NCI-H146 treated with DMSO at 0.1 percent for 48 hours (cell line): ENCODE data around the gene PHLPP2.
A peak's percentile ranks its signal among the peaks of the same experiment; 100 is the strongest.
"Not testable (repeated sequence)": the region's sequence is repeated elsewhere in the genome, so short reads cannot be mapped to it uniquely, and the experiment has no call there.

Experiments
- DNase-seq: peaks from one replicate; lab custom pipeline; 2025; ENCODE audit not compliant: unreplicated experiment; lab: John Stamatoyannopoulos, UW

PHLPP2 gene

DNA sequence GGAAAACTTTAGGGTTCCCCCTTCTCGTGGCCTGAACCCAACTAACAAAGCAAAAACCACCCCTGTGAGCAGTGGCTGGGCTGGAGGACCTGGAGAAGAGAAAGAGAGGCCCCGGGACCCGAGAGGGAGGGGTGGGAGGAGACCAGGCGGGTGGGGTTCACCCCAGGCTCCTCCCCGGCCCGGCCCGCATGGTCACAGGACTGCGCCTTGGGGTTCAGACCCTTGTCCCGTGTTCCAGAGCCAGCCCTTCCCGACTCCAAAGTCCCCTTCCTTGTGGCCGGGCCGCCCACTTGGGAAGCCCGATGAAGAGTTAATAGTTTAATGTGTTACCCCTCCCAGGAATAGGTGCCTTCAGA, 97.7 kb downstream of the PHLPP2 start:
- DNase-seq, result no peak

DNA sequence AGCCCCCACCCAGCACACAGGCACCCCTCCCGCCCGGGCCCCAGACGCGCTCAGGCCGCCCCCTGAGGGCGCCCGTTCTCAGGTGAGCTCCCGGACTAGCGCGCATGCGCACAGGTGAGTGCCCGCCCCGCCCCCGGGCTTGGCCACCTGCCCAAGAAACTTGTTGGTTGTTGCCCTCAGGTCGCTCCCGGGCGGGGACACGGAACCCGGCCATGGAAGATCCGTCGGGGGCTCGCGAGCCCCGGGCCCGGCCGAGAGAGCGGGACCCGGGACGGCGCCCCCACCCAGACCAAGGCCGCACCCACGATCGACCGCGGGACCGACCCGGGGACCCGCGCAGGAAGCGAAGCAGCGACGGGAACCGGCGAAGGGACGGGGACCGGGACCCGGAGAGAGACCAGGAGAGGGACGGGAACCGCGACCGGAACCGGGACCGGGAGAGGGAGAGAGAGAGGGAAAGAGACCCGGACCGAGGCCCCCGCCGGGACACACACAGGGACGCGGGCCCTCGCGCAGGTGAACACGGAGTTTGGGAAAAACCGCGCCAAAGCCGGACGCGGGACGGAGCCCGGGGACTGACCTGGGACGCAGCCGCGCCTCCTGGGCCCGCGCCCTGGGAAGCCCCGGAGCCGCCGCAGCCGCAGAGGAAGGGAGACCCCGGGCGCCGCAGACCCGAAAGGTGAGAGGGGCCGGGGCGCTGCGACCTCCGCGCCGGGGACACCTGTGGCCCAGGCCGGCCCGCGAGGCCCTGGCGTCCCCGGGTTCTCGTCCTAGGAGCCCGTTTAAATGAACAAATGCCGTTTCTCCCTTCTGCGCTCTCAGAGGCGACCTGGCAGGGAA, 98.3 kb downstream of the PHLPP2 start, which contains the start of gene MARVELD3:
TSS of gene MARVELD3 (plus strand) at position 167 of the 840 bp plus-strand sequence. CDS start at position 213, 46 bp downstream.
- peak; percentile 45 for DNase-seq

DNA sequence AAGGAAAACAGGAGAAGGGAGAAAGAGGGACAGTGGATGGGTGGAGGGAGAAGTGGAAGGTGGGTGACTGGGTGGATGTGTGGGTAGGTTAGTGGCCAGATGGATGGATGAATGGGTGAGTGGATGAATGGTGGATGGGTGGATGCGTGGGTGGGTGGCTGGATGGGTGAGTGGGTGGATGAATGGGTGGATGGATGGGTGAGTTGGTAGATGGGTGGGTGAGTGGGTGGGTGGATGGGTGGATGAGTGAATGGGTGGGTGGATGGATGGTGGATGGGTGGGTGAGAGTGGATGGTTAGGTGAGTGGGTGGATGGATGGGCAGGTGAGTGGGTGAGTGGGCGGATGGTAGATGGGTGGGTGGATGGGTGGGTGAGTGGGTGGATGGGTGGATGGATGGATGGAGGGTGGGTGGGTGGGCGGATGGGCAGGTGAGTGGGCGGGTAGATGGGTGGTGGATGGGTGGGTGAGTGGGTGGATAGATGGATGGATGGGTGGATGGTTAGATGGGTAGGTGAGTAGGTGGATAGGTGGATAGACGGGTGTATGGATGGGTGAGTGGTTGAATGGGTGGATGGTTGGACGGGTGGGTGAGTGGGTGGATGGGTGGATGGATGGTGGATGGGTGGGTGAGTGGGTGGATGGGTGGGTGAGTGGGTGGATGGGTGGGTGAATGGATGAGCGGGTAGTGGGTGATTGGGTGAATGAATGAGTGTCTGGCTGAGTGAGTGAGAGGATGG, 99.2 kb downstream of the PHLPP2 start:
- no peak for DNase-seq

DNA sequence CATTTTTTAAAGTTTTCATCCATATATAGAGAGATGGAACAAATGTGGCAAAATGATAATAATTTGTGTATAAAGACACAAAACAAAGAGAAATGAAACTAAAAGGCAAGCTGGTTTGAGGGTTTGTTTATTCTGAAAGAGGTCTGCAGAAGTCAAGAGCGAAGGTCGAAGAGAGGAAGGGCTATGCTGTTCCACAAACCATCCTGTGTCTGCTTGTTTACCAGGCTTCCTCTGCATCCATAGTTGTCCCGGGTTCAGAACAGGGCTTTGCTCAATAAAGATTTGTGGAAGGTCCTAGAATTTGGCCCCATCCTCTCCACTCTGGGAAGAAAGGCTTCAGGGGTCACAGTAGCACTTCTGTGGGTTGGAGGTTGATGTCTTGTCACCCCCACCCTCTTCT, 100.9 kb downstream of the PHLPP2 start:
- DNase-seq, result no peak

DNA sequence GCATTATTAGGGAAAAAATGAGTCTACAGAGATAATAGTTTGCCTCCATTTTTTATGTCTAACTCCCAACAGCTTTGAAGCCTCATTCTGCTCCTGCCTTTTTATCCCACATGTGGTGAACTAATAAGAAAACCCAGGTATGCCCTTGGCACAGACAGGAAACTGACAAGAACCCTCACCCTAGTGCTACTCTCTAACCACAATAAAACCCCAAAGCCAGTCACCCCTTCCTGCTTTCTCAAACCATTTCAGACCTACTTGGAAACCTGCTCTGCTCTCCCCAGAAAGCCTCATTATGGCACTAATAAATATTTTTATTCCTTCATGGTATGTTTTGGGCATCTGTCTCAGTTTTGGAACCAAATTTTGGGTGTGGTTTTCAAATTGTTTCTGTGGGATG, 102.4 kb downstream of the PHLPP2 start:
- no peak for DNase-seq

DNA sequence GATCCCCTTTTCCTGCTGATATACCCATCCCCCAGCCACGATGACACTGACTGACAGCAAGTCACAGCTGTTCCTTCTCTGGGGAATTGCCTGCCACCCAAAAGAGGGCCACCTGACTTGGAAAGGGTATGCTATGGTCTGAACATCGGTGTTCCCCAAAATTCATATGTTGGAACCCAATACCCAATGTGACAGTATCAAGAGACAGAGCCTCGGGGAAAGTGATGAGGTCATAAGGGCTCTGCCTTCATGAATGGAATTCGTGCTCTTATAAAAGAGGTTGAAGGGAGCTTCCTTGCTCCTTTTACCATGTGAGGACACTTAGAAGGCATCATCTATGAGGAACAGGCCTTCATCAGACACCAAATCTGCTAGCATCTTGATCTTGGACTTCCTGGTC, 106.1 kb downstream of the PHLPP2 start:
- no peak for DNase-seq

DNA sequence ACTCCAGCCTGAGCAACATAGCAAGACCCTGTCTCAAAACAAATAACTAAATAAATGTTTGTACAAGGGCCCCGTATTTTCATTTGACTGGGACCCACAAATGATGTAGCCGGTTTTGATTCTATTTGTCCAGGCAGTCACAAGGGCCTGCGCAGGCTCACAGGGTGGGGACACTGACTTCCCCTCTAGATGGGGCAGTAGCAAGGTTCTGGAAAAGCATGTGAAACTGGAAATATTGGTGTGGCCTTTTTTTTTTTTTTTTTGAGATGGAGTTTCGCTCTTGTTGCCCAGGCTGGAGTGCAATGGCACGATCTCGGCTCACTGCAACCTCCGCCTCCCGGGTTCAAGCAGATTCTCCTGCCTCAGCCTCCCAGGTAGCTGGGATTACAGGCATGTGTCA, 109.5 kb downstream of the PHLPP2 start:
- not testable (repeated sequence) for DNase-seq

DNA sequence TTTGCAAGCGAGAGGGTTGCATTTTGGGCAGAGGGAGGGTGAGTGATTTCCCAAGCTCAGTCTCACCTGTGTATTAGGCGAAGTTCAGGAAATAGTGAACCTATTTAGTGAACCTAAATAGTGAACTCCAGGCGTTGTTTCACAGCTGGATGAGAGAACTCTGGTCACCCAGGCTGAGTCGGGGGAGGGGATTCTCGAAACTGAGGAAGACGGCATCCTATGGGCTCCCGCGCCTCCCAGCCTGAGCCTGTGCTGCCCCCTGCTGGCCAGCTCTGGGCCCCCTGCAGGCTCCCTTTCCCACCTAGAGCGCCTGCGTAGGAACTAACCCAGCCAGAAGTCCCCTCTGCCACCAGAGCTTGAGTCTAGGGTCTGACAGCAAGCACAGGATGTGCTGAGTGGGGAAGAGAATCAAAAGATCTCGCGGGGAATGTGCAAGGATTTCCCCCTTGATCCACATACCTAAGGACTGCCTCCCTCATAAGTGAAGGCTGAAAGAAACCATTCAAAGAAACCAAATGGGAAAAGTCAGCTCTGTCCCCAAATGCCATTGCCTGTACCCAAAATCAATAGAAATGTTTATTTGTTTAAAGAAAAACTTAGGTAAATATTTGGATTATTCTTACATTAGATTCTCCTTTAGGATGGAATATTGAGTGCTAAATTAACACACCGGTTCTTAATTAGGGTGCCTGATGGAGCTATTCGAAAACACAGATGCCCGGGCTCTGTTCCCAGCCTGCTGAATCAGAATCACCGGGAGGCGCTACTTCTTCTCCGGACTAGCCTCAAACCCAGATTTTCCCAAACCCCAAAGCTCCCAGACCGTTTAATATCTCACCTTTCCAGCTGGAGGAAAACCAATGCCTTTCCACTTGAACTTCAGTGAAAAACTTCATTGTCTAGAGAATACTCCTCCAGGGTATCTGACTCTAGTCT, 113.3 kb downstream of the PHLPP2 start:
- no peak for DNase-seq

DNA sequence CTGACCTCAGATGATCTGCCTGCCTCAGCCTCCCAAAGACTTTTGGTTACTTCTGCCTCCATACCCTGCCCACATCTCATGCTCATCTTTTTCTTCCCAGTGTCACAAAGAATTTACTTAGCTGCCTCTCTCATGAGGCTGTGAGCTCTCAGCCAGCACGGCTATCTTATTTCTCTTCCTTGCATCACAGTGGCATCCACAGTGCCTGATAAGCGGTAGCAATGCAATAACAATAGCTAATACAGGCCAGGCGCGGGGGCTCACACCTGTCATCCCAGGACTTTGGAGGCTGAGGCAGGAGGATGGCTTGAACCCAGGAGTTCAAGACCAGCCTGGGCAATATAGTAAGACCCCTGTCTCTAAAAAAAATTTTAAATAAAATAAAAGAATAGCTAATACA, 114.1 kb downstream of the PHLPP2 start:
- no peak for DNase-seq

DNA sequence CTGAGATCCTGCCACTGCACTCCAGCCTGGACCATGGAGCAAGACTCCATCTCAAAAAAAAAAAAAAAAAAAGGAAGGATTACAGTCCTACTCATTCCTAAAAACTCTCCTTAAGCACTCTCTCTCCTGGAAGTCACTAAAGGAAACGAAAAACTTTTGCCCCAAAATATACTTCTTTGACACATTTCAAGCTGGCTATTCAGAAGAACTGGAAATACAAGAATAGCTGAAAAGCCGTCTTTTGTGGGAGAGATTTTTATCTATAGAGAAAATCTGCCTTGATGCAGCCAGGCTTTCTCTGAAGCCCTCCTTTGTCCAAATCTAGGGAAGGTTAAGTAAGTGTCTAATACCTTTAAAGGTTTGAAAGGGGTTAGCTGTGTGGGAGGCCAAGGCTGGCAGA, 115.4 kb downstream of the PHLPP2 start:
- no peak for DNase-seq

DNA sequence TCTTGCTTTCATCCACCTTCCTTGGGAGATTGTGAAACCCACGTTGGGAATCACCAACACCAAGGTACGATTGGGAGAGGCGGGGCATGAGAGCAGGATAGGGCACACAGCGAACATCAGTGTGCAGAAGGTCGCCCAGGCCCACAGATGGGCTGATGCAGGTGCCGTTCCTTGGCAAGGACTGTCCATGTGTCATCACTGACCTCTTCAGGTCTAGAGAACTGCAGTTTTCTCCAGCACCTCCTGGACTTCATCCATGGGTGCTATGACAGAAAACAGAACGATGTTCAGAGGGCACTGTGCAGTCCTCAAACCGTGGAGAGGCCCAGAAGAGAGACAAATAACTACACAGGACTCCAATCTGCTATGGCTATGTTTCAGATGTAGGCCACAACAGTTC, 123.7 kb downstream of the PHLPP2 start:
- DNase-seq, result no peak

DNA sequence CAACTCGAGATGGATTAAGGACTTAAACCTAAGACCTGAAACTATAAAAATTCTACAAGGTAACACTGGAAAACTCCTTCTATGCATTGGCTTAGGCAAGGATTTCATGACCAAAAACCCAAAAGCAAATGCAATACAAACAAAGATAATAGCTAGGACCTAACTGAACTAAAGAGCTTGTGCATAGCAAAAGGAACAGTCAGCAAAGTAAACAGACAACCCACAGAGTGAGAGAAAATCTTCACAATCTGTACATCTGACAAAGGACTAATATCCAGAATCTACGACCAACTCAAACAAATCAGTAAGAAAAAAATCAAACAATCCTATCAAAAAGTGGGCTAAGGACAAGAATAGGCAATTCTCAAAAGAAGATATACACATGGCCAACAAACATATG, 126.1 kb downstream of the PHLPP2 start:
- not testable (repeated sequence) for DNase-seq

DNA sequence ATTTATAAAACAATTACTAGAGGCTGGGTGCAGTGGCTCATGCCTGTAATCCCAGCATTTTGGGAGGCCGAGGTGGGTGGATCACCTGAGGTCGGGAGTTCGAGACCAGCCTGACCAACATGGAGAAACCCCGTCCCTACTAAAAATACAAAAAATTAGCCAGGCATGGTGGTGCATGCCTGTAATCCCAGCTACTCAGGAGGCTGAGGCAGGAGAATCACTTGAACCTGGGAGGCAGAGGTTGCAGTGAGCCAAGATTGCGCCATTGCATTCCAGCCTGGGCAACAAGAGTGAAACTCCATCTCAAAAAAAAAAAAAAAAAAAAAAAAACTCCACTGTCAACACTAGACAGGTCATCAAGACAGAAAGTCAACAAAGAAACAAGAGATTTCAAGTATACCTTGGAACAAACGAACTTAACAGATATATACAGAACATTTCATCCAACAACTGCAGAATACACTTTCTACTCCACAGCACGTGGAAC, 129.1 kb downstream of the PHLPP2 start:
- not testable (repeated sequence) for DNase-seq
